H1 (cell line): ENCODE measurements around the gene COL21A1. TPM values are rescaled to one million over a fixed set of nuclear protein-coding genes. Genes with fewer than 3 reads are reported as not detected.

Experiments used
- FOSL1 ChIP-seq: IDR thresholded peaks from 2 replicates; pipeline ENCODE4 v1.6.1; 2011; ENCODE audit warnings: mild to moderate bottlenecking, low read depth, low read length, moderate library complexity; ENCODE audit not compliant: insufficient read depth
- GTF2F1 ChIP-seq: IDR thresholded peaks from 2 replicates; pipeline ENCODE4 v1.6.1; 2012; ENCODE audit warnings: low read depth, low read length, improper control_type of control experiment, borderline replicate concordance
- RNF2 ChIP-seq: fragments of 200-900, 300-1000 bp; sonication (generic); IDR thresholded peaks from 2 replicates; pipeline ENCODE4 v1.7.1; 2016; ENCODE audit warnings: borderline replicate concordance, low read depth, mild to moderate bottlenecking, antibody characterized with exemption, low read length; ENCODE audit not compliant: poor library complexity, severe bottlenecking; ENCODE audit errors: missing control alignments
- polyA plus RNA-seq, 7 experiments: library from polyadenylated mRNA; depleted of rRNA in 3 of 7; stranded (reverse) in 5 of 7; unstranded in 2 of 7; fragments of >200 nt in 5 of 7; fragments of 200-250 nt in 2 of 7; gene quantifications; 1 replicate in 5 of 7; 2 replicates in 1 of 7; 4 replicates in 1 of 7; pipeline versions ENCODE4 v1.2.1 to v1.2.3, GENCODE V29; 2011 to 2013; ENCODE audit warnings: missing spikeins in 2 of 7, mixed read lengths in 2 of 7
- total RNA-seq: library from RNA; stranded (reverse); fragmentation: NEBNext Ultra II Directional; extraction: Animal tissue kit (Norgen Biotek cat#: 25700); gene quantifications from 2 replicates; pipeline ENCODE4 v1.2.1, GENCODE V29; 2021

Gene COL21A1
- total and polyA plus RNA-seq, 2 of the 8 experiments (the other 6 are each of a cell fraction or from before 2014, with no cell fraction given): 1.6 to 3.4 TPM

- TF ChIP-seq GTF2F1 (no peak), RNF2 (no peak), FOSL1 (no peak)
These were observed 103.6 kb downstream of the COL21A1 start (continued) for GRCh38 chr6:56143796-56144195.
